ENCODE data around the gene C10orf71.

The C10orf71 gene

DNA sequence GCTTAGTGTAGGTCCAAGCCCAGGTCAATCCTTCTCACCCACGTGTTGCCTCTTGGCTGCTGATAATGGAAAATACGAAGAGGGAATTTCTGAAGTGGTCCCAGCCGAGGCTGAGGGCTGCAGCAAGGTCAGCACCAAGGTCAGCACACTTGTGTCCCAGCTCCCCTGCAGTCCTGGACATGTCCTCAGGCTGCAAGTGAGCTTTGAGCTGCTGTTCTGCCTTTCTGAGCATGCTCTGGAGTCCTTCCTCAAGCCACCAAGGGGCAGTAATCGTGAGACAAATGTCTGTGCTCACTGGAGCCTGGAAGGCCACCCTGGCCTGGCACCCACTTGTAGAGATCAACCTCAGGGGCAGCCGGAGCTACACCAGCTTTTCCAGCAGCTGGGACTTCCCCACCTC lies 68.6 kb downstream of the C10orf71 start:
- CTCF ChIA-PET = no interaction called here
- POLR2A ChIA-PET = no interaction called here
- DNase-seq (ENCODE audit: low read depth, low spot score) = no peak

DNA sequence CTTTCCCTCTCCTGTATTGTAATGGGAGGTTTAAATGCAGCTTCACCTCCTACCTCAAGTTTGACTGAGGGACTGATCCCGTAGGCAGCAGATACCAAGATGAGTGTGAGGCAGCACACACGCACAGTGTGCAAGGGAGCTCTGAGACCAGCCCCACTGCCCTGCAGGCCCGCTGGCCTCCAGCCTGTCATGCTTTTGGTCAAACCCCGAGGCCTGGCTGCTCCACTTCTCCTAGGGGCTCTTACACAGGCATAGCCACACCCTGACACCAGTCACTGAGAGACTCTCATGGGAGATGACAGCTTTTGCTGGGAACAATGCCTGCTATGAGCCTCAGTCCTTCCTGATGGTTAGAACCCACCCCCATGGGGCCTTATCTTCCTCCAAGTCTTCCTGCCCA lies 69.3 kb downstream of the C10orf71 start:
- no peak for DNase-seq (ENCODE audit: low read depth, low spot score)
- TF ChIP-seq, protein P1, sequence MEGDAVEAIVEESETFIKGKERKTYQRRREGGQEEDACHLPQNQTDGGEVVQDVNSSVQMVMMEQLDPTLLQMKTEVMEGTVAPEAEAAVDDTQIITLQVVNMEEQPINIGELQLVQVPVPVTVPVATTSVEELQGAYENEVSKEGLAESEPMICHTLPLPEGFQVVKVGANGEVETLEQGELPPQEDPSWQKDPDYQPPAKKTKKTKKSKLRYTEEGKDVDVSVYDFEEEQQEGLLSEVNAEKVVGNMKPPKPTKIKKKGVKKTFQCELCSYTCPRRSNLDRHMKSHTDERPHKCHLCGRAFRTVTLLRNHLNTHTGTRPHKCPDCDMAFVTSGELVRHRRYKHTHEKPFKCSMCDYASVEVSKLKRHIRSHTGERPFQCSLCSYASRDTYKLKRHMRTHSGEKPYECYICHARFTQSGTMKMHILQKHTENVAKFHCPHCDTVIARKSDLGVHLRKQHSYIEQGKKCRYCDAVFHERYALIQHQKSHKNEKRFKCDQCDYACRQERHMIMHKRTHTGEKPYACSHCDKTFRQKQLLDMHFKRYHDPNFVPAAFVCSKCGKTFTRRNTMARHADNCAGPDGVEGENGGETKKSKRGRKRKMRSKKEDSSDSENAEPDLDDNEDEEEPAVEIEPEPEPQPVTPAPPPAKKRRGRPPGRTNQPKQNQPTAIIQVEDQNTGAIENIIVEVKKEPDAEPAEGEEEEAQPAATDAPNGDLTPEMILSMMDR (IDR thresholded peaks at IDR 0.05; ENCODE audit: insufficient read depth, low read length, missing control alignments) = no peak
- H3K4me3 ChIP-seq (ENCODE audit: low read depth, low read length) = no peak overlapping the region
- ChIA-PET CTCF (no interaction called here), POLR2A (no interaction called here)

More for the DNA sequence above, 68.6 kb downstream of the C10orf71 start:
- no peak overlapping the region for H3K4me3 ChIP-seq (ENCODE audit: low read depth, low read length)
- TF ChIP-seq, protein P1 (IDR thresholded peaks at IDR 0.05; ENCODE audit: insufficient read depth, low read length, missing control alignments) = no peak

DNA sequence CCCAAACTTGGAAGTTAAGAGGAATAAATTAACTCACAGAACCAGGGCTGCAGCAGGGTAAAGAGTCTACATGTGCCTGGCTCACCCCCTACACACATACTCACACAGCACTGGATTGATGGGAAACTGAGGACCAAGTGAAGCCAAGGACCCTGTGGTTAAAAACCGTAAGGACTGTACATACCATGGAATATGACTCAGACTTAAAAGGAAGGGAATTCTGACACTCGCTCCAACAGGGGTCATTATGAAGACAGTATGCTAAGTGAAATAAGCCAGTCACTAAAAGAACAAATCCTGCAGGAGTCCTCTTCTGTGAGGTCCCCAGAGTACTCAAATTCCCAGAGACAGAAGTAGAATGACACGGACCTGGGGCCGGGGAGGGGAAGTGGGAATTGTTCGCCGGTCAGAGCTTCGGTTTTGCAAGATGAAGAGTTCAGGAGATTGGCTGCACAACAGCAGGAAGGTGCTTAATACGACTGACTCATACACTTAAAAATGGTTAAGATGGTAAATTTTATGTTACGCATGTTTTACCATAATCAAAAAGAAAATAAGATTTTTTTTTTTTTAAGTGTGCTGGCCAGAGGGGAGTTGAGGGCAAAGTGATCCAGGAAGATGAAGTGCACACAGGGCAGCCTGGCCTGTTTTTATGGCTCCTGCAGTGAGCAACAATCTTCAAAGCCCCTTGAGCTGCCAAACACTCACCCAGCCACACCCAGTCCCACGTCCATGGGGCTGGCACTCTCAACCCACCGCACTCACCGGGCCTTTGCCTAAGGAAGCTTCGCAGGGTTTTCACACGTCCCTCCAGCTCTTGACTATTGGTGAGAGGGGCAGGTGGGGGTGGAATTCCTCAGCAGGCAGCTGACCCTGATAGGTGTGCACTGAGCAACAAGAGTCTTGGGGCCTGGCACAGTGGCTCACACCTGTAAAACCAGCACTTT lies 70.5 kb downstream of the C10orf71 start:
- no peak overlapping the region for H3K4me3 ChIP-seq (ENCODE audit: low read depth, low read length)
- DNase-seq (ENCODE audit: low read depth, low spot score) = no peak
- TF ChIP-seq, protein P1 (IDR thresholded peaks at IDR 0.05; ENCODE audit: insufficient read depth, low read length, missing control alignments) = no peak
- CTCF ChIA-PET = no interaction called here
- POLR2A ChIA-PET = no interaction called here

GRCh38 chr10:49370326-49371100 lies 71.5 kb downstream of the C10orf71 start:
- POLR2A ChIA-PET = no interaction called here
- no peak overlapping the region for H3K4me3 ChIP-seq (ENCODE audit: low read depth, low read length)
- TF ChIP-seq, protein P1 (IDR thresholded peaks at IDR 0.05; ENCODE audit: insufficient read depth, low read length, missing control alignments) = no peak
- no peak for DNase-seq (ENCODE audit: low read depth, low spot score)
- CTCF ChIA-PET = no interaction called here

GRCh38 chr10:49371967-49372366 lies 73.0 kb downstream of the C10orf71 start:
- DNase-seq (ENCODE audit: low read depth, low spot score) = no peak
- ChIA-PET POLR2A (no interaction called here), CTCF (no interaction called here)
- TF ChIP-seq, protein P1 (IDR thresholded peaks at IDR 0.05; ENCODE audit: insufficient read depth, low read length, missing control alignments) = no peak
- H3K4me3 ChIP-seq (ENCODE audit: low read depth, low read length) = no peak overlapping the region

DNA sequence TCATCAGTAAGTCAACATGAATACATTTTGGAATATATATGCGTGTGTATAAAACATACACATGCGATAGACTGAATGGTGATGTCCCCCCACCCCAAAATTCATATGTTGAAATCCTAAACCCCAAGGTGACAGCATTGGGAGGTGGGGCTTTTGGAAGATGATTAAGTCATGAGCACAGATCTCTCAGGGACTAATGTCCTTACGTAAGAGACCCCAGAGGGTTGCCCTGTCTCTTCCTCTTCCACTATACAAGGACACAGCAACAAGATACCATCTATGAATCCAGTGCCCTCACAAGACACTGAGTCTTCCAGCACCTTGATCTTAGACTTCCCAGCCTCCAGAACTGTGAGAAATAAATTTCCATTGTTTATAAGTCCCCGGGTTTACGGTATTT lies 74.4 kb downstream of the C10orf71 start:
- CTCF ChIA-PET = interaction anchor here (1.6 kb wide), 1 partner anchor 34 kb away, joined by 4 read pairs; no protein-coding TSS in a partner anchor

More for the DNA sequence above, 74.4 kb downstream of the C10orf71 start:
- TF ChIP-seq, protein P1 (IDR thresholded peaks at IDR 0.05; ENCODE audit: insufficient read depth, low read length, missing control alignments) = no peak
- POLR2A ChIA-PET = no interaction called here
- no peak for DNase-seq (ENCODE audit: low read depth, low spot score)
- H3K4me3 ChIP-seq (ENCODE audit: low read depth, low read length) = no peak overlapping the region

Measured in AG04449 (cell line).